Effector memory CD4-positive, alpha-beta T cell (primary cell): Measurements from ENCODE around the gene CLK4.

Source experiments
- DNase-seq, 3 donors: peaks; one replicate each; pipeline ENCODE4 v3.0.0-alpha.2; 2020
- H3K27ac ChIP-seq: 2 replicates; pipeline ENCODE4 v1.7.0; 2013; ENCODE audit warnings: mild to moderate bottlenecking, low read length, moderate library complexity; ENCODE audit not compliant: insufficient read depth, poor library complexity, severe bottlenecking
- H3K27me3 ChIP-seq: replicated peaks from 2 replicates; pipeline ENCODE4 v1.7.0; 2013; ENCODE audit warnings: mild to moderate bottlenecking, low read length; ENCODE audit not compliant: insufficient read depth, control insufficient read depth, poor library complexity, severe bottlenecking
- H3K36me3 ChIP-seq: 2 replicates; pipeline ENCODE4 v1.7.0; 2013; ENCODE audit warnings: mild to moderate bottlenecking, low read length, moderate library complexity; ENCODE audit not compliant: control insufficient read depth, insufficient read depth
- H3K4me1 ChIP-seq: 2 replicates; pipeline ENCODE4 v1.7.0; 2013; ENCODE audit warnings: low read length, mild to moderate bottlenecking; ENCODE audit not compliant: control insufficient read depth, insufficient read depth, poor library complexity, severe bottlenecking
- H3K4me3 ChIP-seq: 2 replicates; pipeline ENCODE4 v1.7.0; 2013; ENCODE audit warnings: low read length, low read depth, mild to moderate bottlenecking; ENCODE audit not compliant: insufficient read depth, poor library complexity, severe bottlenecking
- H3K9me3 ChIP-seq: 2 replicates; pipeline ENCODE4 v1.7.0; 2013; ENCODE audit warnings: mild to moderate bottlenecking, low read length, moderate library complexity; ENCODE audit not compliant: control insufficient read depth
- total RNA-seq, 3 donors: gene quantifications; one replicate each; lab custom pipeline; 2026; lab: John Stamatoyannopoulos, UW

The CLK4 gene
- 59.0 to 70.5 (median 64.1) reads per million in 3 donors for total RNA-seq

- H3K9me3 ChIP-seq = no peaks in the 10 kb centered on the region
- peak; percentile 91 to 94 (median 93) for DNase-seq
- peaks cover 13% of the 10 kb centered on the region for H3K36me3 ChIP-seq
- peak within 1 kb of the TSS; percentile 75 for H3K4me3 ChIP-seq
- H3K27ac ChIP-seq = peak within 1 kb of the TSS; percentile 99
- H3K4me1 ChIP-seq = peaks cover 21% of the 10 kb centered on the region
- no peaks in the 10 kb centered on the region for H3K27me3 ChIP-seq
Observed at GRCh38 chr5:178626484-178627258, at the start of gene CLK4. Gene CLK4 (minus strand): TSS chr5:178627050. CDS start chr5:178623416, 3,634 bp downstream.

DNA sequence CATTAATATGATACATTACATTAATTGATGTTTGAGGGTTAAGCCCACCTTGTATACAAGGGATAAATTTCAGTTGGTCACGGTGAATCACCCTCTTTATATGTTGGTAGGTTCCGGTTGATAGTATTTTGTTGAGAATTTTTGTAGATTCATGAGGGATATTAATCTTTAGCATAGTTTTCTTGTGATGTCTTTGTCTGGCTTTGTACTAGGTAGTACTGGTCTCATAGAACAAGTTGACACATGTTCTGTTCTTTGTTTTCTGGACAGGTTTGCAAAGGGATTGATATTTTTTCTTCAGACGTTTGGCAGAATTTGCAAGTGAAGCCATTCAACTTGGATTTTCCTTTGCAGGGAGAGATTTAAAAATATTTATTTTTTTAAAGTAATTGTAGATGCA, 49.1 kb upstream of the CLK4 start:
- no peak for DNase-seq
- H3K27me3 ChIP-seq = no peaks in the 10 kb centered on the region
- H3K4me1 ChIP-seq = no peaks in the 10 kb centered on the region
- H3K27ac ChIP-seq = no peak overlapping the region
- no peaks in the 10 kb centered on the region for H3K9me3 ChIP-seq
- no peak overlapping the region for H3K4me3 ChIP-seq
- H3K36me3 ChIP-seq = no peaks in the 10 kb centered on the region

GRCh38 chr5:178674334-178674733, 47.5 kb upstream of the CLK4 start:
- DNase-seq = no peak
- Histone ChIP-seq H3K4me1 (no peaks in the 10 kb centered on the region), H3K9me3 (no peaks in the 10 kb centered on the region), H3K27me3 (no peaks in the 10 kb centered on the region), H3K27ac (no peak overlapping the region), H3K36me3 (no peaks in the 10 kb centered on the region), H3K4me3 (no peak overlapping the region)

DNA sequence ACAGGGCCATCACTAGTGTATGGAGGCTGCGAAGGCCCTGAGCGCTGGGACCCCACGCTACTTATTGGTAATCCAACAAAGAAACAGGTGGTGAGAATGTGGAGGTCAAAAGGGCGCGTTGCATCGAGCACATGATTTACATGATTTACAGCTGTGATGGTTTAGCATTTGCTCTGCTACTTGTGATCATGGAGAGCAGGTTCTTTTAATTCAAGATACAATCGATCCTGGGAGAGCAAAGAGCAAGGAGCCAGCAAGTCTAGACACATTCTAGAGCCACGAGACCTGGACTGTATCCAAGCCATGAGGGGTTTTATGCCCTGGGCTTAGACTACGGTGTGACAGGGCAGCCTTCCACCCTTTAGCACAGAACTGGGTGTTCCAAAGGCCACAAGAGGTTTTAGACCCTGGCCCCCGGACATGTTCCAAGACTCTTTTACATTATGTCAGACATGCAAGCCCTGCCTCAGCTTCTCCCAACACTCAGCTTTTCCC, 47.0 kb upstream of the CLK4 start:
- Histone ChIP-seq H3K27me3 (no peaks in the 10 kb centered on the region), H3K9me3 (no peaks in the 10 kb centered on the region), H3K36me3 (no peaks in the 10 kb centered on the region), H3K4me3 (no peak overlapping the region), H3K27ac (no peak overlapping the region), H3K4me1 (no peaks in the 10 kb centered on the region)
- no peak for DNase-seq

DNA sequence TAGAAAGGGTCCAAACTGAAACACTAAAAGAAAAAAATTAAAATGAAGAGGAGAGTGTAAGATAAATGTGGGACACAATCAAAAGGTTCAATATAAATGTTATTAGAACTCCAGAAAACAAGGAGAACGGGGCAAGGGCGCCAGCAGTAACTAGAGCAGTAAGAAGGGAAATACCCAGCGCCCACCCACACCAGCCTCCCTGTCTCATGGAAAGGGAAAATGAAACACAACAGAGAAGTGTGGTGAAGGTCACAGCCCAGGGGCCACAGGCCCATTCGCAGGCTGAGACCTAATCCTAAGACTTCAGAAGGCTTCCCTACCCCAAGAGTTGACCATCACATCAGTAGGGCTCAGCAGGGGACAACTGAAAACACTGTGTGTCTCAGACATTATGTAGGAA, 45.8 kb upstream of the CLK4 start:
- Histone ChIP-seq H3K4me1 (no peaks in the 10 kb centered on the region), H3K27me3 (no peaks in the 10 kb centered on the region), H3K4me3 (no peak overlapping the region), H3K27ac (no peak overlapping the region), H3K9me3 (no peaks in the 10 kb centered on the region), H3K36me3 (no peaks in the 10 kb centered on the region)
- no peak for DNase-seq

GRCh38 chr5:178671602-178672144, 44.8 kb upstream of the CLK4 start:
- Histone ChIP-seq H3K4me1 (no peaks in the 10 kb centered on the region), H3K4me3 (no peak overlapping the region), H3K27ac (no peak overlapping the region), H3K9me3 (no peaks in the 10 kb centered on the region), H3K36me3 (no peaks in the 10 kb centered on the region), H3K27me3 (no peaks in the 10 kb centered on the region)
- no peak for DNase-seq

DNA sequence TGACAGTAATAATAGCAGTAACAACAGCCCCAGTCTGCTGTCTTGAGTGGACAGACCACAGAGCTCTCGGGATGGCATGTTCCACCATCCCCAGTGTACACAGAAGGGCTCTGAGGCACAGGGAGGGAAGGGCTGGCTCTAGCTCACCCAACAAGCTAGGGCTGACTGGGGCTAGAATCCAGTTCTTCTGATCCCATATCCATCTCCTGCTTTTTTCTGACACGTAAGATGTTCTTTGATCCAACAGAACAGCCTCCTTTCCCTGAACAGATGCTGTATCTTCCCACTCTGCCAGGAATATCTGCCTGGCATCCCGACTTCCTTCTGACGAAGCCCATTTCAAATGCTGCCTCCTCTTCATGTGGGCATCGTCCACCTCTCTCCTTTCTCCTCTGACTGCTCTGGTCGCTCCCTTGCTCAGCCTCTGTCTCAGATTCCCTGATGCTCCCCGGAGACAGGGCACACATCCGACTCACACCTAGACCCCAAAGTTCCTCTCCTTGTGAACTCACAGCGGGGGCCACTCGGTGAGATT, 43.6 kb upstream of the CLK4 start:
- Histone ChIP-seq H3K4me1 (no peaks in the 10 kb centered on the region), H3K4me3 (no peak overlapping the region), H3K36me3 (no peaks in the 10 kb centered on the region), H3K27me3 (no peaks in the 10 kb centered on the region), H3K27ac (no peak overlapping the region), H3K9me3 (no peaks in the 10 kb centered on the region)
- DNase-seq = no peak

GRCh38 chr5:178668579-178668978, 41.7 kb upstream of the CLK4 start:
- Histone ChIP-seq H3K27me3 (no peaks in the 10 kb centered on the region), H3K4me1 (no peaks in the 10 kb centered on the region), H3K27ac (no peak overlapping the region), H3K9me3 (no peaks in the 10 kb centered on the region), H3K36me3 (no peaks in the 10 kb centered on the region), H3K4me3 (no peak overlapping the region)
- DNase-seq = no peak

DNA sequence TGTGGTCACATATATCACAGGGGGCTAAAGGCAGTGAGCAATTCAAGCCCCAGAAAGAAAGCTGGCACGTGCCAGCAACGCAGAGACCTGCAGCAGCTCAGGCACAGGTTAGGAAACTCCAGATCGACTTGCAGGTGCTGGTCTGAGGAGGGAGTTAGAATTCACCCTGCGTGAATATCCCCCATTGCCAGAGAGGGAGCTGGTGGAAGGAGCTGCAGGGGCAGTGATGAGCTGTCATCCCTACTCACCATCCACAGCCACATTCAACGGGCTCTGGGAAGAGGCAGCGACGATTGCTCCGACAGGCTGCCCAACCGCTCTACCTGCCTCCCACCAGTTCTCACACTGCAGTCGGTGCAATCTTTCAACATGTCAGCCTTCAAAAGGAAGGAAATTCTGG, 40.8 kb upstream of the CLK4 start:
- Histone ChIP-seq H3K4me1 (no peaks in the 10 kb centered on the region), H3K27ac (no peak overlapping the region), H3K9me3 (no peaks in the 10 kb centered on the region), H3K4me3 (no peak overlapping the region), H3K27me3 (no peaks in the 10 kb centered on the region), H3K36me3 (no peaks in the 10 kb centered on the region)
- DNase-seq = no peak

GRCh38 chr5:178667101-178667500, 40.3 kb upstream of the CLK4 start:
- H3K9me3 ChIP-seq = no peaks in the 10 kb centered on the region
- no peak overlapping the region for H3K27ac ChIP-seq
- DNase-seq = no peak

More at GRCh38 chr5:178667101-178667500, 40.3 kb upstream of the CLK4 start:
- Histone ChIP-seq H3K36me3 (no peaks in the 10 kb centered on the region), H3K4me1 (no peaks in the 10 kb centered on the region), H3K27me3 (no peaks in the 10 kb centered on the region), H3K4me3 (no peak overlapping the region)
